HG03521 (cell line): ENCODE results near the gene PPP2R2B.

Experiments
- ATAC-seq: cut with Tn5 transposase; IDR thresholded peaks from one replicate; pipeline ENCODE4 v1.9.1; 2021; ENCODE audit warnings: mild to moderate bottlenecking, moderate library complexity; ENCODE audit not compliant: unreplicated experiment

Gene PPP2R2B

DNA sequence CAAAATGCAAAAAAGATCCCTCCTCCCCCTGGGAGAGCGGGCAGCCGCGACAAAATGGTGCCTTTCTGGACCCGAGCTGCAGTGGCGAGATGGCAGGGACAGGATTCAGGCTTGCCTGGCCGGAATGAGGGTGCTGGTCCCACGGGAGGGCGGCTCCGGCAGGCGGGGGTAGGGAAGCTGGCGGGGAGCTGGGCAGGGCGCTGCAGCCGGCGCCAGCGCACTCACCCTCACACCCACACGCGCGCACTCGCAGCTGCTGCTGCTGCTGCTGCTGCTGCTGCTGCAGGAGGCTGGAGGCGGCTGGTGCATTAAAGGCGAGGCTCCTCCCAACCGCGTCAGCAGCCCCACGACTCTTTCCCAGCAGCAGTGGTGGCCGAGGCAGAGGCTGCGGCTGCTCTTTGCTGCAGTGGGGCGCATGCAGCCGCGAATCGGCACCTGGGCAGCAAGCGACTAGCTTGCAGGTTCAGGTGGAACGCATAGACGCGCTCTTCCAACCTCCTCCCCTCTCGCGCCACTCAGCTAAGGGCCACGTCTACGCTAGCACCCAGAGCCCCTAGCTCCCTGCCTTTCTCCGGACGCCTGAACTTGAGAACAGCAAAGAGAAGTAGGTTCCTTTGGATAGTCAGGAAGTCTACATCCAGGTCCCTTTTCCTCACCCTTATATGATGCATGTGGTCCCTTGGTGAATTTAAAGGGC lies at the start of gene PPP2R2B:
Gene PPP2R2B, minus strand, starts transcription at position 282 of the 697 bp plus-strand sequence.
- ATAC-seq = peak; percentile 46

DNA sequence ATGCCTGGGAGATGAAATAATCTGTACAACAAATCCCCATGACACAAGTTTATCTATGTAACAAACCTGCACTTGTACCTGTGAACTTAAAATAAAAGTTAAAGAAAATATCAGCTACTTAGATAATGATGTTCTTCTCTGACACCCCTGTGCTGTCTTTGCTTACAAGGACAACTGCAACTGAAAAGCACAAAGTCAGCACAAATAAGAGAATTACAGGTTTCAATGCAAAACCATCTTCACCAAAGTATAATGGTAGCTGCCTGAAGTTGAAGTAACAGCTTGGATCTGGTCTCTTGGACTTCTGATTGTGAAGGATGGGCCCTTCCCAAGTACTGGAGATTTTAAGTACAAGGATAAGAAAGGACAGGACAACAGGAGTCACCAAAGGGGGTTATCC lies 45.6 kb upstream of the PPP2R2B start:
- no peak for ATAC-seq

DNA sequence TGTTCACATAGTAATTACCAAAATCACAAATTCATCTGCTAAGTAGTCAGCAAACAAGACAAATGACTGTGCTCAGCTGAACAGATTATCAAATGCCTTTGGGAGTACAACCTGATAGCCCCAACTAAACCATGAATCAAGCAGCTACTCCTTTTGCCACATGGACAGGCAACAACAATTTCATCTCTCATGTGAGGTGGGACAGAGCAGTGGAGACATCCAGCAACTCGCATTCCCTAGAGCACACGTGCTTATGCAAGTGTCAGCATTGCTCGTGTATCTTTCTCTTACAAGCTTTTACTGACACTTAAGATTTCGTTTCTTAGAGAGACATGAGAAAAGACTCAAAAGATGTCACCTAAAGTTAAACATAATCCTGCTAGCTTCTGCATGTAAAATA lies 42.7 kb upstream of the PPP2R2B start:
- ATAC-seq = no peak

DNA sequence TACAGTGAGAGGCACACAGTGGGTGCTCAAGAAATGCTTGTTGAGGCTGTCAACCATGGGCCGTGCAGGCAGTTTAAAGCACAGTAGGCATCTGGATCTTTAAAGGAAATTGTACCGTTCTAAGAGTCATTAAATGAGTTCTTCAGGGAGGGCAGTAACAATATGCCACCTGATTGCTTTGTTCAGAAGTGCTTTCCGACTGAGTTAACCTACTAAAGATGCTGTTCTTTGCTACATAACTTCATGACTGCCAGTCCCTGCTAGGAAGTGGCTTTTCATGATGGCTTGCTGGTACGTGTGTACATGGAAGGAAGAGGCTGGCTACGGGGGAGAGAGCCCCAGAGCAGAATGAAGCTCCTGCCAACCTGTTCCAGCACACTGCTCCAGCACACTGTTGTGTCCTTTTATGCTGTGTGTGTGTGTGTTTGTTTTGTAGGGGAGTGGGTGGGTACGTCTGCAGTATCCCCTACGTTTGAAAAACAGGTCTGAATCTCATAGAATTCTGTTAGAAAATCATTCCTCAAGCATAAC lies 41.9 kb upstream of the PPP2R2B start:
- ATAC-seq = no peak

DNA sequence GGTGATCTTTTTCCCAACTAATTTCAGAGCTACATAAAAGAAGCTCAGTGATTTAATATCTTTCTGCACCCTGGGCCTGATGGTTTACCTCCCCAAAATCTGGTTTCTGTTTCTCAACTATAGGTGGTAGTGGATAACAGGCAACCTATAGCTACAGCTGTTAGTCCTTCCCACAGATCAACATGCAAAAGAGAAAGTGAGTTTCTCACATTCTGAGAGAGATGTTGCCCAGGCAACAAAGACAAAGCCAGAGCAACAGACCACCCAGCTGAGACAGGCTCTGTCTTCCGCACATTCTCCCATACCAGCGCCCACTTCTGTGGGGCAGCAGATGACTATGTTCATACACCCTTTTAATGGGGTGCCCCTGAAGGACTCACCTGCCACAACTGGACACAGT lies 40.7 kb upstream of the PPP2R2B start:
- no peak for ATAC-seq

DNA sequence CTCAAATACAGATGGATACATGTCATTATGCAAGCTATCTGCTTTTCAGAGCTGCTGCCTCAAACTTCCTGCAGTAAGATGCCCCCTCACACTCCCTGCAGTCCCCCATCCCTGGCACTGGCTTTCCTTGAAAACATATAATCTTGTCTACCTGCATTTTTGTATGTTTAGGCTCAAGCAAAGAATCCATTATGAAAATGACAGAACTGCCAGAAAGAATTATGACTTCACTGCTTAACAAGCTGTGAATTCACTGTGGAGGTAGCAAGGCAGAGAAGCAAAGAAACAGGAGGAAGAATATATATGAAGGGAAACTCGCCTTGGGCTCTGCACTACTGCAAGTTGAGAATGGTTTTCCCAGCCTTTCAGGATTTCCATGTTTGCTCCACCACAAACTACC lies 39.4 kb upstream of the PPP2R2B start:
- ATAC-seq = no peak

DNA sequence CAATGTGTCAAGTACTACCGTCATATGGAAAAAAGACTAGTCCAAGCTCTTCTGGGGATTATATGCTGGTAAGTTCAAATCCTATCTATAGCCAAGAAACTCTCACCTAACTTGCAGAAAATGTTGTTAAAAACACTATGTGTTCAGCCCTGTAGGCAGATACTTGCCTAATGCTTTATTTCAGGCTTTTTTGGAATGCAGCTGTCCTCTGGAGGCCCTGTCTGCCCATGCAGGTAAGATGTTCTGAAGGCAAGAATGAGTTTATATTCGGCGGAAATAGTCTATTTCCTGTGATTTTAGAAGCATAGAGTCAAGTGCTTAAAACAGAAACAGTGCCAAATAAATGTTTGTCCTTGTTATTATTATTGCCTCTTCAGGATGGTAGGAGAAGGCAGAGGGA lies 34.3 kb upstream of the PPP2R2B start:
- no peak for ATAC-seq

DNA sequence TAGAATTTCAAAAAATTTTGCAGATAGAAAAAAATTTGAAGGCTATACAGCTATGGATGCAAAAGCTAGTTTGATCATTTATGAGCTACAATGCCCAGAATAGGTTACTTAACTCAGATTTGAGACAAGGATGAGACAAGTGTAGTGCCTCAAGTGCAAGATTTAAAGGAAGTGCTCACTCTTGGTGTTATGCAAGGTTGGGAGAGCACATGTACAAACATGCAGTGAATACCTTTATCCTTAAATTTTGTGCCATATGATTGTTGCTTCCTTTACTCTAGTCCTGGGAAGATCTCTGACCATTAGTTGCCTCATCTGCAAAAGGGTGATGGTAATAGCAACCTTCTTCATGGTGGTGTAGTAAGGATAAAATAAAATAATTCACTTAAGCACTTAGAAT lies 31.7 kb upstream of the PPP2R2B start:
- ATAC-seq = no peak

DNA sequence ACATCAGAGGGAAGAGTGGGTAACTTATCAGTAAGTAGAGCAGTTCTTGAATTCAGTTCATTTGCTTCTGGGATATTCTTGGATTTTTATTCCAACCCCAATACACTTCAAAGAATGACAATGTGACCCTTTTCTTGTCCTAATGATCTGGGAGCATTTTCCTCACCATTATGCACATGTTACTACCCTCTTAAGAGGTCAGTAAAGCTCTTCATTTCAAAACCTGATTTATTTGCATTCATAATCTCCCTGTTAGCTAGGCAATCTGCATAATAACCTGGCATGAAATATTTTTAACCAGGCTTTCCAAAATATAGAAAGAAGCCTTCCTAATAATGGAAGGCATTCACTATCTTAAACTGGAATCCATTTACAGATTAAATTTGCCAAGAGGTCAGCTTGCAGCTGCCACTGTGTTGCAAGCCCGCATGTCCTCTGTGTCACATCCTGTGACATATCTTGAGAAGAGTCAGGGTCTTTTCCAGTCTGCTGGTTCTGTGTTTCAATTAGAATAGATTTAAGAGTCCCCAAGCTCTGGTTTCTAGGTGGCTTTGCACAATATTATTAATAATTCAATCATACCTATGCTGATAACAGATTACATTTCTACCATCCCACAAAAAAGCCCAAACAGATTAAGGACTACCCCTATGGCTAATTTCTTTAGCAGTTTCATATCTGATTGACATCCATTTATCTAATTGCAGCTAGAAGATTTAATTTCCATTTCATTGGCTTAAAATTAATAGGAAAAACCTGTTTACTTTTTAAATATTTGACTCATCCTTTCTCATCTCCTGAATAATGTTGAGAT lies 30.9 kb upstream of the PPP2R2B start:
- ATAC-seq = no peak

DNA sequence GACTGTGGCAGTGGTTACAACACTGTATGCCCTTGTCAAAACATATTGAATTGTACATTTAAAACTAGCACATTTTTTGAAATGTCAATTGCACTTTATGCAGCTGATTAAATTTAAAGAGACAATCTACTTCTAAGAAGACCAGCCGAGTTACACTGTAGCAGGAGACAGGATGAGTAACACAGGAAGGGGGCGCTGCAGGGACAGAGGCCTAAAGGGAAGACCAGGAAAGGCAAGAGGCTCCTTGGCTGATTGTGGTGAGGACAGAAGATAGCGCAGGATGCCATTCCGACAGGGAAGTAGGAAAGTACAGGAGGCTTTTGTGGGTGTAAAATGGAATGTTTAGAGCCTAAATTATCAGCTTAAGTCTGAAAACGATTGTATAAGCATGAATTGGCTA lies 28.2 kb upstream of the PPP2R2B start:
- ATAC-seq = no peak

DNA sequence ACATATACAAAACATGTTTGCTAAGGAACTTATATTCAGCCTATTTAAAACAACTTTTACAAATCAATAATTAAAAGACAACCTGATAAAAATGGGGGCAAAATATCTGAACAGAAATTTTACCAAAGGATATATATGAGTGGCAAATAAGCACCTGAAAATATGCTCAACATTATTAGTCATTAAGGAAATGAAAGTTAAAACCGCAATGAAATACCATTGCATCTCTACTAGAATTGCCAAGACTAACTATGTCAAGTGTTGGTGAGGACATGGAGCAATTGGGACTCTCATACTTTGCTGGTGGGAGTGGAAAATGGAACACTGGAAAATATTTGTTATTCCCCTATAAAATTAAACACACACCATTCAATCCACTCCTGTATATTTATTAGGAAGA lies 26.3 kb upstream of the PPP2R2B start:
- no peak for ATAC-seq

DNA sequence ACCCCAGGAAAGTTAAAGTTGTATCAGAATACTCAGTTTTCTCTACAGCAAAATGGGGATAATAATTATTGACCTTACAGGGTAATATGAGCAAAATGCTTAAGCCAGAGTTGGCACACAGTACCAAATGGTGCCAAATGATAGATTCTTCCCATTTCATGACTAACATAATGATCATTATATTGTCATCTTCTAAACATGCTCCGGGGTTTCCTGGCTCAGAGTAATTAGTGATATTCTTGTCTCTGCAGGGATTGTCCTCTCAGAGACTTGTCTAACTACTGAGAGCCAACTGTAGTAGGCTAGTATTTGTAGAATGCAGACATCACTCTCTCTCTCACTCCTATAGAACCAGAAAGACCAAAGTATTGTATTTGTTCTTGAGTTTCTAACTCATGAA lies 25.2 kb upstream of the PPP2R2B start:
- no peak for ATAC-seq

DNA sequence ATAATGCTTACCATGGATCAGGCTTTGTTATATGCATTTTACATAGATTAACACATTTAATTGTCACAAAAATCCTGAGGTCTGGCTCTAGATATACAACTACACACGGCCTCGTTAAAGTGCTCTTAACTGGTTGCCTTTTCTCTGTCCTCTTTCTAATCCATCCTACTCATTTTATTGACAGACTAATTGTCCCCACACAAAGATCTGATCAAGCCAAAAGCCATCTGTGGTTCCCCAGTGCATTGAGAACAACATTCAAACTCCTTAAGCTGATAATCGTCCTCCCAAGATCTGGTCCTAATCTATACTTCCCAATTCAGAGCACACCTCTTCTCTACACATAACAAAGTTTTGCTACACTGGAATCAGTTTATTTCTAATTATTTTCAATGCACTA lies 23.9 kb upstream of the PPP2R2B start:
- ATAC-seq = no peak

DNA sequence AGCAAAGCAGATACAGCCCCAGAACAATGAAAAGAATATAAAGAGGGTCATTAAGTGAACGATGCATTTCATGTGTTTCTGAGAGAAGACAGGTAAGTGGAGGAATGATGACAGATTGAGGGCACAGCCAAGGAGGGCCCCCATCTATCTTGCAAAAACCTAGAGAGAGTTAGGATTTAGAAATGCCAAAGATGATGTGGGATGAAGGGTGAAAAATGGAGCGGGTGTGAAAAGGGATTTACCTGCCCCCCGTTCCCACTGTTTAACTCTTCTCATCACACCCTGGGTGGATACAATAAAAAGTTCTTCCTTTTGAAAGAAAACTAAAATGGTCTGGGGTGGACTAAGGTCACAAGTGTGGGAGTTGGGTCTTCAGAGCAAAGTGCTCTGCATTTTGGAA lies 18.5 kb upstream of the PPP2R2B start:
- ATAC-seq = no peak

DNA sequence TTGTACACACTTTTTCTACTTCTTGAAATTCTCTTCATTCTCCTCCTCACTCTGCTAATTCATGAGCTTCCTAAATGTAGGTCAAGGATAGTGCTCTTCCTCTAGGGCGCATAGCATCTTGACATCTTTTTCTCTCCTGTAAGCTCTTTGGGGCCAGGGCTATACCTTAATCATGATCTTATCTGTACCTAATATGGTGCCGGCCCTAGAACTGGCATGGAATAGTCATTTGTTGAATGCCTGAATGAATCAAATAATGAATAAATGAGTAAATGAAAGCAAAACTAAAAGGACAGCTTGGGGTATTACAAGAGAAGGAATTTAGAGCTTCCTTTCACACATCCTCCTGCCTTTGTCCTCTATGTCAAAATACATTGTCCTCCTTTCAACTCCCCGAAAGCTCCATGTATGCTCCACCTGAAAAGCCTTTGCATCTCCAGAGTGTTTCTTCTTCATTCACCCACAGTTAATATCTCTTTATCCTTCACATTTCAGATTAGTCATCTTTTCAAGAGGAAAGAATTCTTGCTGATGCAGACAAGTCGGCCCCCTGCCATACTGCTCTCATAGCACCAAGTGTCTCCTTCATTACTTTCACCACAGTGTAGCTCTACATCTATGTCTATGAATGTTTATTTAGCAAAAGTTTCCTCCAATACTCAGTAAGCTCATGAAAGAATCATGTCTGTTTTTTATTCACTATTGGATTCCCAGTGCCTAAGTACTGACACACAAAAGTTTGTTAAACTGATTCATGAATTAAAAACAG lies 16.4 kb upstream of the PPP2R2B start:
- ATAC-seq = no peak

DNA sequence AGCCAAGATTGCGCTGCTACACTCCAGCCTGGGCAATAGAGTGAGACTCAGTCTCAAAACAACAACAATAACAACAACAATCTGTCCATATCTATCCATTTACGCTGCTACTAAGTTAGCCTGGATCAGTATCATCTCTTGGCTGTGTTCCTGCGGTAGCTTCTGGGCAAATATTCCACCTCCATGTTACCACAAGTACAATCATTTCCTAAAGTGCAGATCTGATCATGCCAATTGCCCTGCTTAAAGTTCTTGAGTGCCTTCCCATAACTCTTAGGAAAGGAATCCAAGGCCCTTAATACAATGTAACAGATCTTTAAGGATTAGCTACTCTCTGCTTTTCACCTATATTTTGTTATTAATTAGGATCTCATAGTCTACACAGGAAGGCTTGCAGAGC lies 15.4 kb upstream of the PPP2R2B start:
- ATAC-seq = no peak

DNA sequence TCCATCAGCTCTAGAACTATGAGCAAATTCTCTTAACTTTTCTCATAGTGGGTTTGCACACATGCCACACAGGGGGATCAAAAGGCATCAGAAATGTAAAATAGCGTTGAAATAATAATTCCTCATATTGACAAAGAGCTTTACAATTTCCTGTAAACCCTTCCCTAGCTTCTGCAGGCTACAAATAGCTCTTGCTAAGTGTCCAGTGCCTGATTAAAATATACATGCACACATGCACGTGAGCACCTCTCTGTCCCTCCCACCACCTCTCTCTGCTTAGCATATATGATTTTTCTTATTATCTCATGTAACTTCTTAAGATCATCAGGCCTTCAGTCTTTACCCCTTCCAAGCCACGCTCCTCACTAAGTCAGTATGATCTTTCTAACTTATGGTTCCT lies 13.7 kb upstream of the PPP2R2B start:
- no peak for ATAC-seq

DNA sequence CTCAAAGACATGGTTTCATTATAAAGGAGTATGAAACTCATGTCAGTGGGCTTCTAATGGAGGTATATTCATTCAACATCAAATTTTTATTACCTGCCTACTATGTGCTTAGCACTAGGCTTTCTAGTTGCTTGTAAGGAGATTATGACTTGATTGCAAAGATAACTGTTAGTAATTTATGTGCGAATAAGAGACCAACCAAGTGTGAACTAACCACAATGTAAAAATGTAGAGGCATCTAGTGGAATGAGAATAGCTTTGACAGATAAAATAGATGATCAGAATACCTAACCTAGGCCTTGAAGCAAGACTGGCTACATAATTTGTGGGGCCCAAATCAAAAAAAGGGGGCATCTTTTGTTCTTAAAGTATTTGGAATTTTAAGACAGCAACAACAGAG lies 13.0 kb upstream of the PPP2R2B start:
- no peak for ATAC-seq

DNA sequence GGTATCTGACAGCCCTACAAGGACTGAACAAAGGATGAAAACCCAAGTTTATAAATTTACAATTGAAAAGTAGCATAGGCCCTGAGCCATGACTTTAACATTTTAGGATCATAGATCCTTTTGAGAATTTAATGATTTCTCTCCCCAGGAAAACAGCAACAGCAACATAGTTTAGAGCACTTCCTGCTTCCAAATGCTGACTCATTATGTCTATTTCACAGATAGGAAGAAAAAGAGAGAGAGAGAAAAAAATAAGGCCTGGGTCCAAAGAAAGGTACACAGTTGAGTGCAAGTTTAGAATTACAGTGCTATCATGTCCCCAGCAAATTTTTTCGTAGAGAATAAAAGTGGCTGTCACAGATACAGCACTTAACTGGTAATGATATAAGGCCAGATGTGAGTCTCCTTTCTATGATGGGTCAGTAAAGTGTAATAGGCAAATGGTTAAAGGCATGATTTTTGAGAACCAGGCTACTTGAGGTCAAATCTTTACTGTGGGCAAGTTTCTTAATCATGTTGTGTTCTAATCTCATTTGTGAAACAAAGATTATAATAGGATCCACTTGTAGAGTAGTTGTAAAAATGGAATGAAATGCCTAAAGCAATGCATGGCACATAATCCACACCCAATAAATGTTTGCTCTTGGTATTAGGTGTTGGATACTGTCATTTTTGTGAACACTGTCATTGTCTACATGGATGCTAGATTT lies 12.3 kb upstream of the PPP2R2B start:
- no peak for ATAC-seq

DNA sequence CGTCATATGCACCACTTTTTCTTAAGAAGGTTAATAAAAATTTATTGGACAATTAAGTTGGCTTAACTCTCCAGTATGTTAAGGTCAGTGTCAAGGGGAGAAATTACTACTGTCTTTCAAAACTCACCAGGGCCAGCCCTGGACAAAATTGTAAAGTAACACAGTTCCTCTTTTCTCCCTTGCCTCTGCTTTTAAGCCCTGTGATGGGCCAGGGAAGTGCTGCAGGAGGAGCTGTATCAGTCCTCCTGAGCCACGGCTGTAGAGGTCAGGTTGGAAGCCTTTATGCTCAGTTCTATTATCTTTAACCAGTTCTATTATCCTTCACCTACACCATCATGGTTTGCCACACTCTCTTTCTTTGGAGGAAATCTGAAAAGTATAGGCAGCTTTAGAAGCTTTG lies 11.5 kb upstream of the PPP2R2B start:
- ATAC-seq = no peak

DNA sequence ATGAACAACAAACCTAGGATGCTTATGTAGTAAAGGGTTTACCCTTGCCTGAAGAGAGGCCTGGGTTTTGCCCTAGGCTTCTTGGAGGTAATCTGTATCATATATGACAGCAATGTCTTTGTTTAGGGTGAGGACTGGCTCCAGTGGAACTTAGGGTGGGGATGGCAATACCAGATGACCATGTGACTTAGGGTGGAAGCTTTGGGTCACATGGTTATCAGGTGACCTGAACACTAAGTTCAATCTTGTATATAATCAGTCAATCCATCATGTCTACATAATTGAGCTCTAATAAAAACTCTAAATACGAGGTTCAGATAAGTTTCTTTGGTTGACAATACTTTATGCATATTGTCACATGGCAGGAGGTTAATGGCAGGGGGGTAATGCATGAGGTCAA lies 10.6 kb upstream of the PPP2R2B start:
- no peak for ATAC-seq
